HG03066 (cell line): Measurements from ENCODE around the gene CFP.
"Not testable (repeated sequence)": the region's sequence is repeated elsewhere in the genome, so short reads cannot be mapped to it uniquely, and the experiment has no call there.

Experiments used
- ATAC-seq: cut with Tn5 transposase; IDR thresholded peaks from one replicate; pipeline ENCODE4 v1.9.1; 2021; ENCODE audit warnings: low read depth; ENCODE audit not compliant: unreplicated experiment

The CFP gene

DNA sequence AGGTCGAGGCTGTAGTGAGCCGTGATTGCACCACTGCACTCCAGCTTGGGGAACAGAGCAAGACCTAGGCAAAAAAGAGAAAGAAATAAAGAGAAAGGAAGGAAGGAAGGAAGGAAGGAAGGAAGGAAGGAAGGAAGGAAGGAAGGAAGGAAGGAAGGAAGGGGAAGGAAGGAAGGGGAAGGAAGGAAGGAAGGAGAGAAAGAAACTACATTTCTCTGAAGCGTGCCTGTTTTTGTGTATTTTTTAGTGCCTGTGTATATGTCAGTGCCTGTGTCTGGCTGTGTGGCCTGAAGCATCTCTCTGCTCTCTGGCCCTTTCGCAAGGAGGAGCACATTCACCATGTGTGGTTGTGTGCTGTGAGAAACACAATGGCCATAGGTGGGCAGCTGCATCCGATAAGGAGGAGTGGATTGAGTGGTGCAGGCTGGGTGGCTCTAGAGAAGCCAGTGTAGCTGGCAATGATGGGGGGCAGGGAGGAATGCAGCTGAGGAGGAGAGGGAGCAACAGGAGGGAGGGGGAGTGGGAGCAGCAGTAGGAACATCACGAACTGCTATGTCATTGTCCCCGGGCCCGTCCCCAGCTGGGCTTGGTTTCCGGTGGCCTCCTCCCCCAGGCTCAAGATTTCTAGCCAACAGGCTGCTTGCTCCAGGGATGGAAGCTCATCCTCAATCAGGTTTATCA is 21.5 kb downstream of the CFP start:
- ATAC-seq = no peak

DNA sequence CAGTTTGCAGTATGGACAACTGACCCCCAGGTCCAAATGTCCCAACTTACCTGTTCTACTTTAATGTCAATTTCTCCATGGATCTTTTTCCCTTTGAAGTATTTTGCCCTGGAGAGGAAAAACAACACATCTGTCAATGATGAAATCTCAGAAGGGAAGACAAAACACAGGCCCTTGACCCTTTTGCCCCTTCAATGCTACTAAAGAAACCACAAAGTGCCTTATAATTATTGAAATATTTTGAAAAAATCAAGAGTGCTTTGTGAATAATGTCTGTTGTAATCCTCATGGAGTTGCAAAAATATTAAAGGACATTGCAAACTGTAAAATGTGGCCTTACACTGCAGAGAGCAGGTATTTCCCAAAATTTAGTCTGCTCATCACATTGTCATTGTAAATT is 22.6 kb downstream of the CFP start:
- ATAC-seq = no peak

DNA sequence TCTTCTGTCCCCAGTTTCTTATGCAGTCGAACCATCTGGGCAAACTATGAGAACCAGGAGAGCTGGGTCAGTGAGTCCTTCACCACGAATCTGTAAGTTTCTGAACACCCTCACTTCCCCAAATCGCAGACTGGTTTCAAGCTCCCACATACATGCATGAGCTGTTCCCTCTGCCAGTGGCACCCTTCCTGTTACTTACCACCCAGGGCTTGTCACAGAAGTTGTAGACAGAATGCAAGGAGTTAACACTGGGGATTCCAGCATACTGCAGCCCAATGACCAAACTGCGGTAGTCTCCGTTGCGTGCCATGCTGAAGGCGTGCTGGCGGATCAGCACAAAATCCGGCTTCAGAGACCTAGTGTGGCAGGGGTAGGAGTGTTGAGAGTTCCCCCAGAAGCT is 24.7 kb downstream of the CFP start:
- ATAC-seq = no peak

DNA sequence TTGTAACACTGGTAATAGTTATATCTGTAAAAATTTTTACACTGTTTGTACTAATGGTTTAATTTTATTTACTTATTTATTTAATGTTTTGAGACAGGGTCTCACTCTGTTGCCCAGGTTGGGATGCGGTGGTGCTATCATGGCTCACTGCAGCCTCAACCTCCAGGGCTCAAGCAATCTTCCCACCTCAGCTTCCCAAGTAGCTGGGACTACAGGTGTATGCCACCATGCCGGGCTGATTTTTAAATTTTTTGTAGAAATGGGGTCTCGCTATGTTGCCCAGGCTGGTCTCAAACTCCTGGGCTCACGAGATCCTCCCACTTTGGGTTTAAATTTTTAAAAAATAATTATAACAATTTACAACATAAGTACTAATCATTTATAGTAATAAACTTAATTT is 26.6 kb downstream of the CFP start:
- not testable (repeated sequence) for ATAC-seq

DNA sequence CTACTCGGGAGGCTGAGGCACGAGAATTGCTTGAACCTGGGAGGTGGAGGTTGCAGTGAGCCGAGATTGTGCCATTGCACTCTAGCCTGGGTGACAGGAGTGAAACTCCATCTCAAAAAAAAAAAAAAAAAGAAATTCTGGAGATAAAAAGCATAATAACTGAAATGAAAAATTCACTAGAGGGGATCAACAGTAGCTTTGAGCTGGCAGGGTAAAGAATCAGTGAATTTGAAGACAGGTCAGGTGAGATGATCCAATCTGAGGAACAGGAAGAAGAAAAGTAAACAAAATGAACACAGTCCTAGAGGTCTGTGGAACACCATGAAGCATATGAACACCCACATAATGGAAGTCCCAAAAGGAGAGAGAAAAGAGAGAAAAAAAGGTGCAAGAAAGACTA is 32.5 kb downstream of the CFP start:
- no peak for ATAC-seq

DNA sequence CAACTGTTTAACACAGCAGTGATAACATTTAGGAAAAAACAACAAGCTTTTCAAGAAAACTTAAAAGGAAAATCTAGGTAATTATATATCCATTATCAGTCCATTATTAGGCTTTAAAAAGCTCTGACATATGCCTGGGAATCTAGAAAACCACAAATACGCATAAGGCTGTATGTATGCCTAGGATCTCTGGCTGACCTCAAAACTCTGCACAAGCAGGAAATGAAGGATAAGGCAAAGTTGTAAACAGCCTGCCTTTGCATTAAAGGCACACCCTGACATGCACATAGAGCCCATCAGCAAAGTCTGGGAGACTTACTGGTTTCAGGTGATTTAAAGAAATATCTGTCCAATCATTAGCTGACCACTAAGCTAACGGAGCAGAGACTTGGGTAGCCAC is 33.5 kb downstream of the CFP start:
- ATAC-seq = no peak

DNA sequence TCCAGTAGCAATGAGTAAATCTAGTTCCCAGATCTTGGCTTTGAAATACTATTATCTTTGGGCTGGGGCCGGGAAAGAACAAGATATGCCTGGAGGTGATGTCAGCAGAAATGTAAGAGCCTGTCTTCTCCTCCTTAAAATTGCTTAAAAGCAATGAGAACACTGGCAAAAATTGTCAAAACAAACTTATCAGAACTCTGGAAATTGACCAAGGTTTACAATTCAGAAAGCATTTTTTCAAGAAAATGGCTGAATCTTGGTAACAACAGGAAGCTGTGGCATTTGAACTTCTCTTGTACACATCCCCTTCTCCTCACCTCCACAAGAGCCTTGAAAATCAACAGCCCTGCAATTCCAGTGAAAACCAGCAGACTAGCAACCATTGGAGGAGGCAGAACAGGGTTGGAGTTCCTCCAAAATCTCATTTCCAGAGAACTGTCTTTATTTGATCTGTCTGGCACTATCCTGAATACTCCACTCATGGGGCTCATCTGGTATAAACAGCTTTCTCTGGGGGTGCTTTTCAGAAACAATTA is 33.9 kb downstream of the CFP start:
- no peak for ATAC-seq

DNA sequence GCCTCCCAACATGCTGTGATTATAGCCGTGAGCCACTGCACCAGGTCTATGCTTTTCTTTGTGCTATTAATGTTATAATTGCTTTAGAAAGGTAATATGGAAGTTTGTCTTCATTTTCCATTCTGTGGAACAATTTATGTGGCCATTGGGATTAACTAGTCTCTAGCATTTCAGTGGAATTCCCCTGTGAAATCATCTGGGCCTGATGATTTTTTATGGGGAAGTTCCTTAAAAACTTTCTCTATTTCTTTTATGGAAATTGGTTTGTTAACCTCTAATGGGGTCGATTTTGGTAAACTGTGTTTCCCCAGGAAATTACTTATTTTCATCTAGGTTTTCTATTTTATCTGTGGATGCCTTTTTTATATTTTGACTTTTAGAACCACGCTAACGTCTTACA is 36.2 kb downstream of the CFP start:
- no peak for ATAC-seq

DNA sequence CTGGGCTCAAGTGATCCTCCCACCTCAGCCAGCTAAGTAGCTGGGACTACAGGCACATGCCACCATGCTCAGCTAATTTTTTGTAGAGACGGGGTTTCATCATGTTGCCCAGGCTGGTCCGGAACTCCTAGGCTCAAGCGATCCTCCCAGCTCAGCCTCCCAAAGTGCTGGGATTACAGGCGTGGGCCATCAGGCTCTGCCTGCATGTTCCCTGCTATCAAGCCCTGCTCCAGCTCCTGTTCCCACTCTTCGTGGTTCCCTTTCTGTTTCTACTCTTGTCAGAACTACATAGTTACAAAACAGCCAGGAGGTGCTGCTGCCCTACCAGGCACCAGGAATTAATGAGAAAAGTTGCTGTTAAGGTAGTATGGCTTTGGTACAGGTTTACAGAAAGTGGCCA is 38.7 kb downstream of the CFP start:
- ATAC-seq = no peak

DNA sequence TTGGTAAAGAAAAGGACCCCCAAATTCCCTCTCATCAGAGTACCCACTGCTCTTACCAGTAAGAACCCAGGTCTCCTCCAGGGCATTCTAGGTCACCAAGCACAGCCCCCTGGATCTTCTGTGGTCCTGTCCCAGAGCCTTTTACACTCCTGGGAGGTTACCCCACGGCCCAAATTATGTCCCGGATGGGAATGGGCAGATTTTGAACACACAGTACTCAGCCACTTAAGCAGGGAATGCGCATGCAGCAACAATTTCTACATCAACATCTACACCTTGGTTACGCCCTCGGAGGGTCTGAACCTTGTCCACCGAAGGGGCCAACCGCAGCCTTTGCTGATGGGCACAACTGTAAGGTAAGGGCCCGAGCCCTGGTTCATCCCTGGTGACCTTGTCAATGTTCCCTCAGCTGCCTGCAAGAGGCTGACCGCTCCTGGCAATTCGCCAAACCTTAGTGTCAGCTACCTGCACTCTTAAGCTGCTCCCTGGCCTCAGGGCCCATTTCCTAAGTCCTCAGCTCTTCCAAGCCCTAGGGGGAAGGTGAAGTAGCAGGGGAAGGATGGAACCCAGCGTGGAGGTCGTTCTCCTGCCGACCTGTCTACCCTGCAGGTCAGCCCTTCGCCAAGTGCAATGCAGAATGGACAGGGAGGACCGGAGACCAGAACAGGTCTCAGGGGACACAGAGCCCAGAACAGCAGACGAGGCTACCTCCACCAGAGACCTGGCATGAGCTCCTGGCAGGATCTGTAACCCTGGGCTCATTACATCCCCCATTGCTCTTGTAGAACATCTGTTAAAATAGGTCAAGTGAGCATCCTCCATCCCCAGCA is 41.6 kb downstream of the CFP start:
- no peak for ATAC-seq

DNA sequence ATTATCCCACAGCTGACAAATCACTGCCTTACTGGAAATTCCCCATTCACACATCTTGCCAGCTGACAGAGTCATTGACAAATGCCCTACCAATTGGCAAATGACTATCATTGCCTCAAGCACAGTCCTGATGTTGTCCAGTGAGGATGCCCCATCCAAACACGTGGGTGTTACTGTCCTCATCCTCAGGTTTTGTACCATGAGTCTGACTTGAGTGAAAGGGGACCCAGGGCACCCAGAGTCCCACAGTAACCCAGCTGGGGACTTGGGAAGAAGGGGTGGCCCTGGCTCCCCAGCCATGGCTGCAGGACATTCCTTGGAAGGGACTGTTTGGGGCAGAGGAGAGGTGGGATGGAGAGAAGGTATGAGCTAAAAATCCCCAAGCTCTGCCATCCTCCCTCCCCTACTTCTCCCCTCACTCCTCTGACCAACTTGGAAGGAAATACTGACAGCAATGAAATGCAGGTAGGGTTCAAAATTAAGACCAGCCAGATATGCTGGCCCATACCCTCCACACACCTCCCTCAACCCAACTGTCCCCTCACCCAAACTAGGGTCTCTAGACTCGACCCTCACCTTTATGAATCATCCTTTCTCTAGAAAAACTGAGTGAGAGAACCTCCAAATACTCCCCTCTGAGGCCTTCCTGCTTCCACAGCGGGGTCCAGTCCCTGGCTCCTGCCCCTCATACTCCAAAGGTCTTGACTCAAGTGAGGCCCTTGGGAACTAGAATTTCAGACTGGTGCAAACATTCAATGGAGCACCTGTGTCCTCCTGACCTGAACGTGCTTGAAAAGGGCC is 42.4 kb downstream of the CFP start:
- ATAC-seq = no peak

DNA sequence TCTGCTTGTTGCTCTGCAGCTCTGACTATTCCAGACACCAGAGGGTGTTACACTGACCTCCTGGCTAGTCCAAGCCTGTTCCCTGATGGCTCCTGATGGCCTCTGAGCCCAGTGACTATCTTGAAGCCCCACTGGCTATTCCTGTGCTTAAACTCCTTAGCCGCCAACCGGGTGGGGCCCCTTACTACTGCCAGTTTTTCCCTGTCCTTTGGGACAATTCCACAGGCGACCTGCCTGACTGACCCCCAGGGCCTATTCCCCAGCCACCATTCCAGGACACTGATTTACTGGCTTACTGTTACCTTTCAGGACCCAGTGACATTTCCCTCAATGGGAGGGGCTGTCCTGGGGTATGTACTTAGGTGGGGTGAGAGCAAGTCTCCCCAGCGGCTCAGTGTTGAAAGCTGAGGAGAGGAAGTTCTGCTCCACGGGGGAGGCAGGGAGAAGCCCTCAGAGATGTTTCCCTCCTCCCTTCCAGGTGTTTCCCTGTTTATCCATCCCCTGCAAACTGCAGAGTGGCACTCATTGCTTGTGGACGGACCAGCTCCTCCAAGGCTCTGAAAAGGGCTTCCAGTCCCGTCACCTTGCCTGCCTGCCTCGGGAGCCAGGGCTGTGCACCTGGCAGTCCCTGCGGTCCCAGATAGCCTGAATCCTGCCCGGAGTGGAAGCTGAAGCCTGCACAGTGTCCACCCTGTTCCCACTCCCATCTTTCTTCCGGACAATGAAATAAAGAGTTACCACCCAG is 43.5 kb downstream of the CFP start:
- no peak for ATAC-seq

DNA sequence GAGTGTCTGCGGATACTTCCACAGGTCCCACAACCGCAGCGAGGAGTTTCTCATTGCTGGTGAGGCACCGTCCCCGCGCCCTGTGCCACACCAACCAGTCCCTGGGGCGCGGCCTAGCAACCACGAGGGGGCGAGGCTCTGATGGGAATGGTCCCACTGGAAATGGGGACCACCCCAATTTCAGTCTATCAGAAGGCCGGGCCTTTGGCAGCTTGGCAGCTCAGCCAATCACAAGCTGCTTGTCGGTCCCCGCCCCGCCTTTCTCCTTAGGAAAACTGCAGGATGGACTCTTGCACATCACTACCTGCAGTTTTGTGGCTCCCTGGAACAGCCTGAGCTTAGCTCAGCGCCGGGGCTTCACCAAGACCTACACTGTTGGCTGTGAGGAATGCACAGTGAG is 44.5 kb downstream of the CFP start:
- ATAC-seq = no peak

DNA sequence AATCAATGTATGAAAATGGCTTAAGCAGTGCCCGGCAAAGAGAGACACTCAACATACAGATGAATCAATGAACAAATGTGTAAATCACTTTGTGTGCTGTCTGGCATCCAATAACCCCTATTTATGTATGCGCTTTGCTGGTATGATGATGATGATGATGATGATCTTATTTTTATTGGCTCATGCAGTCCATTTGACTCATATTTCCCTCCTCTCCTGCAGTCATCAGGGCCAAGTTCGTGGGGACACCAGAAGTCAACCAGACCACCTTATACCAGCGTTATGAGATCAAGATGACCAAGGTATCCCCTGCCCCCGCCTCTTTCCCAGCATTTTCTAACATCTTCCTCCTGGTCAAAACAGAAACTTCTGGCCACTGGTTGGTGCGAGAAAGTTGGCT is 45.0 kb downstream of the CFP start:
- ATAC-seq = no peak

DNA sequence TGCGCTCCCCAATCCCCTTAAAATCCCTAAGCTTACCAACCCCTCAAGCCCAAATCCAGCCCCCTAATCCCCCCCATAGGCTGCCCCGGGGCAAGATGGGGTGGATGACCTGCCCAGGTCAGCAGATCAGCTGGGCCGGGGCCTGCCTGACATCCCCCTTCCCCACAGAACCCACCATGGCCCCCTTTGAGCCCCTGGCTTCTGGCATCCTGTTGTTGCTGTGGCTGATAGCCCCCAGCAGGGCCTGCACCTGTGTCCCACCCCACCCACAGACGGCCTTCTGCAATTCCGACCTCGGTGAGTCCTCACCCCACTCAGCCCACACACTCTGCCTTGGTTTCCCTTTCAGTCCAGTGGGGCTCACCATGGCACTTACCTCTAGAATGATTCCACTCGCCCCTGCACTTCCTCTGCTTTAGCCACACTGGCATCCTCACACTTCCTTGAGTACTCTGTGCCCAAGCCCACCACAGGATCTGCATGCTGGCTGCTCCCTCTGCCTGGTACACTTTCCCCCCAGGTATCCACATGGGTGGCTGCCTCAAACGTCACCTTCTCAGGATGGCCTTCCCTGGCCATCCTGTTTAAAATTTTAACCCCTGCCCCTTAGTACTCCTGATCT is 46.4 kb downstream of the CFP start:
- ATAC-seq = no peak

DNA sequence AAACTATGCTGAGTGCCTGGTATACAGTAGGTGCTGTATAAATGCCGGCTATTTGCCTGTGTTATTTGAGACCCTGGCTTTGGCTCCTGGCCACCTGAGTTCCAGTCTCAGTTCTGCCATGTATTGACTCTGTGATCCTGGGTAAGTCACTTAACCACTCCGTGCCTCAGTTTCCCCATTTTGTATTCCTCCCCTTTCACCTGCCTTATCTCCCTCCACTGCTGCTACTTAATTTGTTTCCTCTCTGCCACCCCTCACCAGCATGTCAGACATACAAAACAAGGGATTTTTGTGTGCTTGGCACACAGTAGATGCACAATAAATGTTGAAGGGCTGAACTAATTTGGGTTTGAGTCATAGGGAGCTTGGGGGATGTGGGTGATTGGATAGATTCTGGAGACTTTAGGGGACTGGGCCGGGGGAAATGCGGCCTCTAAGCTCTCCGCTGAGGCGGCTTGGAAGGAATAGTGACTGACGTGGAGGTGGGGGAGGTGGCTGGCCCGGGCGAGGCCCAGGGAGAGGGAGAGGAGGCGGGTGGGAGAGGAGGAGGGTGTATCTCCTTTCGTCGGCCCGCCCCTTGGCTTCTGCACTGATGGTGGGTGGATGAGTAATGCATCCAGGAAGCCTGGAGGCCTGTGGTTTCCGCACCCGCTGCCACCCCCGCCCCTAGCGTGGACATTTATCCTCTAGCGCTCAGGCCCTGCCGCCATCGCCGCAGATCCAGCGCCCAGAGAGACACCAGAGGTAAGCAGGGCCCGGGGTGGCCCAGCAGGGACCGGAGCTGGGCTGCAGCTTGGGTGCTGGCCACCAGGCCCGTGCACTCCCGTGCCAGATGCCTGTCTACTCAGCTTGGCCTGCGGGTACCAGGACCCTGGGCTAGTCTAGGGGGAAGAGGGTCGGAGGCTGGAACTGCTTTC is 47.7 kb downstream of the CFP start, which contains the start of gene TIMP1:
Gene TIMP1, plus strand, starts transcription at position 706 of the 917 bp plus-strand sequence. CDS start 980 bp downstream, outside the sequence.
- ATAC-seq = peak; percentile 84

DNA sequence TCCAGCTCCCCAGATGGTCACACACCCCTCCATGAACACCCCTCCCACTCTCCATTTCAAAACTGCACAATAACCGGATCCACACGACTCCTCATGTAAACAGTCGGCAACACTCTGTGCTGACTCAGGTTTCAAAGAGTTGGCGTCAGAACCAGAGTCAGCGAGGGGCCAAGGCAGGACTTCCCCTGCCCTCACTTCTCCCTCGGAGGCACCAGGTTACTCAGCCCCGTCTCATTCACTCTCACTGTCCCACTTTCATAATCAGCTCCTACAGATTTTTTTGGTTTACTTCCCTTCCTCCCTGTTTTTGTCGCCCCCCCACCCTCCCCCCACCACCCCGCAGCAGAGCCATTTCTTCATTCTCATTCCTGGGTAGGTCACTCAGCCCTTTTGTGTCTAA is 50.2 kb downstream of the CFP start:
- no peak for ATAC-seq

DNA sequence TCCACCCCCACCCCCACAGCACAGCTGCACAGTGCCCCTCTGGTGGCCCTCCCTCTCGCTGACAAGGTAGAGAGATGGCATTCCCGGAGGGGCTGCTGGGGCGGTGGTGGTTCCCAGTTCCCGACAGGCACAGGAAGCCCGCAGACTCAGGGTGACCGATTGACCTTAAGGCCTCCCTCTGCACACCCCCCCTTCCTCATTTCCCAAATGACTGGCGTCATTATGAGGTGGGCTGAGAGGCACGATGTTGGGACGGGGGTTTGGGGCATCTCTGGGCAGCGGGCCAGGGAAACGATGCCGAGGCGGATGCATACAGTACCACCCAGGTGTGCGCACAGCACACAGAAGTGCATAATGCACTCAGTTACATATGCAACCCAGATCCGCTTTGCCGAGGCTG is 51.0 kb downstream of the CFP start:
- no peak for ATAC-seq

DNA sequence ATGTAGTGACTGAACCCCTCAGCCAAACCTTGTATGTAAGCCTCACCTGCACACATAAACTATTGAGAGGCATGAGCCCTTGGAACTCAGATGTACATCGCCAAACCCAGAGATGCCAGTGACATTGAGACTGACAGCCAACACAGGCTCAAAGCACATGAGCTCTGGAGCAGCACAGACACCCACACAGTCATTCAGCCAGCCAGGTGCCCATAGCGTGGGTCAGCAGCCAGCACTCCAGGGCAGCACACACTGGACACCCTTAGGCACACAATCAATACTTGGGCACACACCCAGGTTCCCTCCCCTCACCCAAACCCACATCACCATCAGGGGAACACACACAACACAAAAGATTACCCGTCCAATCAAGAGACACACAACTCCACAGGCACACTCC is 51.8 kb downstream of the CFP start:
- no peak for ATAC-seq
